BLaER1 (cell line): ENCODE measurements around the gene MRPL47.
A peak's percentile ranks its signal among the peaks of the same experiment; 100 is the strongest.
"Not testable (repeated sequence)": the region's sequence is repeated elsewhere in the genome, so short reads cannot be mapped to it uniquely, and the experiment has no call there.

Experiments used
- H3K27ac ChIP-seq: shearing (Covaris generic); formaldehyde crosslinking; 2 replicates; pipeline ENCODE4 v1.8.1; 2022
- H3K27me3 ChIP-seq: shearing (Covaris generic); formaldehyde crosslinking; 2 replicates; pipeline ENCODE4 v1.8.1; 2022
- H3K36me3 ChIP-seq: shearing (Covaris generic); formaldehyde crosslinking; 2 replicates; pipeline ENCODE4 v1.8.1; 2022
- H3K4me1 ChIP-seq: shearing (Covaris generic); formaldehyde crosslinking; 2 replicates; pipeline ENCODE4 v1.8.1; 2022
- H3K4me2 ChIP-seq: shearing (Covaris generic); formaldehyde crosslinking; 2 replicates; pipeline ENCODE4 v1.8.1; 2022
- H3K4me3 ChIP-seq: shearing (Covaris generic); formaldehyde crosslinking; 2 replicates; pipeline ENCODE4 v1.8.1; 2022
- H3K9ac ChIP-seq: shearing (Covaris generic); formaldehyde crosslinking; 2 replicates; pipeline ENCODE4 v1.8.1; 2022
- H3K9me3 ChIP-seq: shearing (Covaris generic); formaldehyde crosslinking; 2 replicates; pipeline ENCODE4 v1.8.1; 2022
- H4K20me1 ChIP-seq: shearing (Covaris generic); formaldehyde crosslinking; 2 replicates; pipeline ENCODE4 v1.8.1; 2022
- Cebpa-rat ChIP-seq: shearing (Covaris generic); IDR thresholded peaks from 2 replicates; pipeline ENCODE4 v1.8.1; 2022

MRPL47 gene

GRCh38 chr3:179604321-179605078 is at the start of gene MRPL47, which contains the start of gene NDUFB5:
MRPL47 (minus strand) TSS chr3:179604638; CDS start chr3:179604624, 14 bp downstream.
NDUFB5 (plus strand) TSS chr3:179604794; CDS start chr3:179604816, 22 bp downstream.
- peak within 1 kb of the TSS; percentile 87 for H3K9ac ChIP-seq
- H3K4me1 ChIP-seq: peaks cover 31% of the 10 kb centered on the region
- peak within 1 kb of the TSS; percentile 90 for H3K27ac ChIP-seq
- H3K4me3 ChIP-seq: peak within 1 kb of the TSS; percentile 86
- no peaks in the 10 kb centered on the region for H3K27me3 ChIP-seq
- no peak for TF ChIP-seq Cebpa-rat
- H3K4me2 ChIP-seq: peak within 1 kb of the TSS; percentile 83
- peaks cover 30% of the 10 kb centered on the region for H4K20me1 ChIP-seq
- H3K9me3 ChIP-seq: no peaks in the 10 kb centered on the region
- H3K36me3 ChIP-seq: peaks cover 37% of the 10 kb centered on the region

- Histone ChIP-seq H3K9ac (peak overlapping the region; percentile 96), H3K4me2 (peak overlapping the region; percentile 89), H3K4me1 (peaks cover 33% of the 10 kb centered on the region), H3K27me3 (no peaks in the 10 kb centered on the region), H3K4me3 (peak overlapping the region; percentile 90), H4K20me1 (peaks cover 42% of the 10 kb centered on the region), H3K36me3 (peaks cover 22% of the 10 kb centered on the region), H3K9me3 (no peaks in the 10 kb centered on the region), H3K27ac (peak overlapping the region; percentile 96)
- no peak for TF ChIP-seq Cebpa-rat
Measured at GRCh38 chr3:179653096-179653797, 48.8 kb upstream of the MRPL47 start.

GRCh38 chr3:179652447-179653095 is 48.1 kb upstream of the MRPL47 start, which contains the start of gene USP13:
USP13 (plus strand) TSS chr3:179653040; CDS start chr3:179653226, 186 bp downstream.
- Histone ChIP-seq H3K9me3 (no peaks in the 10 kb centered on the region), H3K4me2 (peak within 1 kb of the TSS; percentile 89), H3K9ac (peak within 1 kb of the TSS; percentile 96), H3K27me3 (no peaks in the 10 kb centered on the region), H4K20me1 (peaks cover 36% of the 10 kb centered on the region), H3K4me3 (peak within 1 kb of the TSS; percentile 90), H3K27ac (peak within 1 kb of the TSS; percentile 96), H3K4me1 (peaks cover 26% of the 10 kb centered on the region), H3K36me3 (peaks cover 16% of the 10 kb centered on the region)
- TF ChIP-seq Cebpa-rat: no peak

GRCh38 chr3:179651687-179652446 is 47.4 kb upstream of the MRPL47 start:
- H3K4me1 ChIP-seq: peaks cover 26% of the 10 kb centered on the region
- H3K36me3 ChIP-seq: peaks cover 13% of the 10 kb centered on the region
- H3K9me3 ChIP-seq: no peaks in the 10 kb centered on the region
- TF ChIP-seq Cebpa-rat: no peak
- peaks cover 28% of the 10 kb centered on the region for H4K20me1 ChIP-seq
- peak overlapping the region; percentile 96 for H3K9ac ChIP-seq
- peak overlapping the region; percentile 90 for H3K4me3 ChIP-seq
- peak overlapping the region; percentile 96 for H3K27ac ChIP-seq
- no peaks in the 10 kb centered on the region for H3K27me3 ChIP-seq
- H3K4me2 ChIP-seq: peak overlapping the region; percentile 89

- no peak overlapping the region for H3K4me2 ChIP-seq
- H3K36me3 ChIP-seq: no peaks in the 10 kb centered on the region
- H4K20me1 ChIP-seq: no peaks in the 10 kb centered on the region
- no peak for TF ChIP-seq Cebpa-rat
- no peak overlapping the region for H3K4me3 ChIP-seq
- H3K9me3 ChIP-seq: no peaks in the 10 kb centered on the region
- H3K27ac ChIP-seq: no peak overlapping the region
- H3K4me1 ChIP-seq: no peaks in the 10 kb centered on the region
- no peaks in the 10 kb centered on the region for H3K27me3 ChIP-seq
- H3K9ac ChIP-seq: no peak overlapping the region
Measured at GRCh38 chr3:179646177-179646576, 41.7 kb upstream of the MRPL47 start.

- not testable (repeated sequence) for H3K4me2 ChIP-seq, H3K4me1 ChIP-seq, H3K27me3 ChIP-seq, H3K9ac ChIP-seq, H3K9me3 ChIP-seq, H4K20me1 ChIP-seq, H3K4me3 ChIP-seq, H3K27ac ChIP-seq, H3K36me3 ChIP-seq
Measured at GRCh38 chr3:179643837-179644236, 39.4 kb upstream of the MRPL47 start.

GRCh38 chr3:179642871-179643270 is 38.4 kb upstream of the MRPL47 start:
- no peaks in the 10 kb centered on the region for H3K4me1 ChIP-seq
- H3K36me3 ChIP-seq: no peaks in the 10 kb centered on the region
- no peaks in the 10 kb centered on the region for H4K20me1 ChIP-seq
- no peaks in the 10 kb centered on the region for H3K9me3 ChIP-seq
- TF ChIP-seq Cebpa-rat: no peak
- H3K27ac ChIP-seq: no peak overlapping the region
- H3K27me3 ChIP-seq: no peaks in the 10 kb centered on the region
- H3K4me2 ChIP-seq: no peak overlapping the region
- no peak overlapping the region for H3K4me3 ChIP-seq
- H3K9ac ChIP-seq: no peak overlapping the region

- no peak overlapping the region for H3K27ac ChIP-seq
- H3K4me3 ChIP-seq: no peak overlapping the region
- H3K36me3 ChIP-seq: no peaks in the 10 kb centered on the region
- no peaks in the 10 kb centered on the region for H3K4me1 ChIP-seq
- no peak for TF ChIP-seq Cebpa-rat
- no peak overlapping the region for H3K9ac ChIP-seq
- H3K4me2 ChIP-seq: no peak overlapping the region
- H4K20me1 ChIP-seq: no peaks in the 10 kb centered on the region
- no peaks in the 10 kb centered on the region for H3K27me3 ChIP-seq
- no peaks in the 10 kb centered on the region for H3K9me3 ChIP-seq
Measured at GRCh38 chr3:179640469-179640868, 36.0 kb upstream of the MRPL47 start.

- Histone ChIP-seq H4K20me1 (no peaks in the 10 kb centered on the region), H3K9me3 (no peaks in the 10 kb centered on the region), H3K9ac (no peak overlapping the region), H3K36me3 (peaks cover 5% of the 10 kb centered on the region; the same call in 1 of the 2 replicates), H3K27me3 (no peaks in the 10 kb centered on the region), H3K27ac (no peak overlapping the region), H3K4me1 (no peaks in the 10 kb centered on the region), H3K4me2 (no peak overlapping the region), H3K4me3 (no peak overlapping the region)
- TF ChIP-seq Cebpa-rat: no peak
Measured at GRCh38 chr3:179630753-179631451, 26.5 kb upstream of the MRPL47 start.
